HepG2 (cell line): ENCODE results near the gene SLC25A46. TPM values are rescaled to one million over a fixed set of nuclear protein-coding genes. Genes with fewer than 3 reads are reported as not detected.
A peak's percentile ranks its signal among the peaks of the same experiment; 100 is the strongest.

Source experiments
- ARNT2 ChIP-seq: sonication (generic); formaldehyde crosslinking; IDR thresholded peaks from 2 replicates; pipeline ENCODE4 v1.8.0; 2022; ENCODE audit warnings: mild to moderate bottlenecking, low read depth, missing genetic modification reagents, moderate library complexity
- CREM ChIP-seq, 2 experiments: sonication (generic) in 1 of 2; formaldehyde crosslinking in 1 of 2; IDR thresholded peaks; 2 replicates each; pipeline versions ENCODE4 v1.4.0 to v1.6.1; 2016 to 2020; ENCODE audit warnings: antibody characterized with exemption in 1 of 2, mild to moderate bottlenecking in 1 of 2, missing genetic modification reagents in 1 of 2
- ELF4 ChIP-seq: sonication (generic); formaldehyde crosslinking; IDR thresholded peaks from 2 replicates; pipeline ENCODE4 v1.5.0; 2020; ENCODE audit warnings: missing genetic modification reagents, mild to moderate bottlenecking, moderate library complexity, borderline replicate concordance
- GABPA ChIP-seq, 2 experiments: IDR thresholded peaks; 2 replicates each; pipeline ENCODE4 v1.6.1; 2011 to 2016; ENCODE audit warnings: low read depth in 2 of 2, low read length in 1 of 2, missing biosample characterization in 1 of 2, missing genetic modification characterization in 1 of 2
- IRX3 ChIP-seq: sonication (generic); formaldehyde crosslinking; IDR thresholded peaks from 2 replicates; pipeline ENCODE4 v1.8.1; 2023; ENCODE audit warnings: mild to moderate bottlenecking, low read depth, missing genetic modification reagents, borderline replicate concordance
- KLF12 ChIP-seq: sonication (generic); formaldehyde crosslinking; IDR thresholded peaks from 2 replicates; pipeline ENCODE4 v1.4.0; 2020; ENCODE audit warnings: missing genetic modification reagents, borderline replicate concordance
- NONO ChIP-seq, 2 experiments: fragments of 450-650 bp in 1 of 2; sonication (generic) in 1 of 2; formaldehyde crosslinking in 1 of 2; IDR thresholded peaks in 1 of 2; conservative IDR thresholded peaks in 1 of 2; 2 replicates each; pipeline versions ENCODE4 v1.6.1 to v1.8.0; 2017 to 2022; ENCODE audit warnings: mild to moderate bottlenecking in 1 of 2, missing genetic modification reagents in 1 of 2, moderate library complexity in 1 of 2
- SIN3A ChIP-seq: IDR thresholded peaks from 2 replicates; pipeline ENCODE4 v1.6.1; 2011; ENCODE audit warnings: low read depth, mild to moderate bottlenecking, control low read depth, low read length, borderline replicate concordance
- SRSF1 ChIP-seq: fragments of 200-400 bp; formaldehyde crosslinking; optimal IDR thresholded peaks from 2 replicates; pipeline ENCODE3; 2017; ENCODE audit warnings: mild to moderate bottlenecking, low read depth, low read length, moderate library complexity
- TAF1 ChIP-seq: sonication (generic); formaldehyde crosslinking; IDR thresholded peaks from 2 replicates; pipeline ENCODE4 v1.4.0; 2020; ENCODE audit warnings: missing genetic modification reagents
- ZFP36 ChIP-seq: fragments of 150-350 bp; IDR thresholded peaks from 2 replicates; pipeline ENCODE4 v1.6.1; 2018; ENCODE audit warnings: borderline replicate concordance, low read length, low read depth; ENCODE audit not compliant: partially characterized antibody
- ZFP90 ChIP-seq: sonication (generic); formaldehyde crosslinking; IDR thresholded peaks from 2 replicates; pipeline ENCODE4 v1.8.0; 2022; ENCODE audit warnings: missing genetic modification reagents, mild to moderate bottlenecking, inconsistent platforms, borderline replicate concordance
- ZNF160 ChIP-seq: sonication (generic); formaldehyde crosslinking; IDR thresholded peaks from 2 replicates; pipeline ENCODE4 v1.8.0; 2022; ENCODE audit warnings: mild to moderate bottlenecking, inconsistent platforms, missing genetic modification reagents
- ZNF326 ChIP-seq: sonication (generic); formaldehyde crosslinking; IDR thresholded peaks from 2 replicates; pipeline ENCODE4 v1.4.0; 2020; ENCODE audit warnings: missing genetic modification reagents, borderline replicate concordance
- ZNF703 ChIP-seq: sonication (generic); formaldehyde crosslinking; IDR thresholded peaks from 2 replicates; pipeline ENCODE4 v1.5.1; 2020; ENCODE audit warnings: missing genetic modification reagents, mild to moderate bottlenecking, moderate library complexity, borderline replicate concordance
- polyA plus RNA-seq, 8 experiments: library from polyadenylated mRNA; depleted of rRNA in 3 of 8; stranded (reverse) in 7 of 8; unstranded in 1 of 8; fragments of >200 nt; fragmentation: Illumina TruSeq in 4 of 8; extraction: Trizol in 4 of 8; gene quantifications; 2 replicates each; pipeline versions ENCODE4 v1.2.1 to v1.2.3, GENCODE V29; 2011 to 2016; ENCODE audit warnings: low read depth in 4 of 8, missing spikeins in 1 of 8, mixed read lengths in 1 of 8; ENCODE audit not compliant: insufficient read depth in 1 of 8
- total RNA-seq, 5 experiments: library from RNA; depleted of rRNA; stranded (reverse); fragments of >200 nt; fragmentation: Illumina TruSeq; extraction: Trizol; gene quantifications; 2 replicates each; pipeline ENCODE4 v1.2.3, GENCODE V29; 2016; ENCODE audit warnings: low read depth in 1 of 5
- TF ChIP-seq, protein P1 (sequence below): sonication (generic); formaldehyde crosslinking; IDR thresholded peaks from 2 replicates; pipeline ENCODE4 v1.4.0; 2020; ENCODE audit warnings: missing genetic modification reagents
- TF ChIP-seq, protein P2 (sequence below): IDR thresholded peaks from 2 replicates; pipeline ENCODE4 v1.6.1; 2016; ENCODE audit warnings: control low read depth
- TF ChIP-seq, protein P3 (sequence below): IDR thresholded peaks from 2 replicates; pipeline ENCODE4 v1.6.1; 2016; ENCODE audit warnings: missing genetic modification reagents, missing compliant biosample characterization
- TF ChIP-seq, protein P4 (sequence below): sonication (generic); formaldehyde crosslinking; IDR thresholded peaks from 2 replicates; pipeline ENCODE4 v1.5.0; 2020; ENCODE audit warnings: missing genetic modification reagents

The SLC25A46 gene
- total and polyA plus RNA-seq, 2 of the 13 experiments (the other 11 are each of a cell fraction or from before 2014, with no cell fraction given) = 14.2 to 34.6 TPM

DNA sequence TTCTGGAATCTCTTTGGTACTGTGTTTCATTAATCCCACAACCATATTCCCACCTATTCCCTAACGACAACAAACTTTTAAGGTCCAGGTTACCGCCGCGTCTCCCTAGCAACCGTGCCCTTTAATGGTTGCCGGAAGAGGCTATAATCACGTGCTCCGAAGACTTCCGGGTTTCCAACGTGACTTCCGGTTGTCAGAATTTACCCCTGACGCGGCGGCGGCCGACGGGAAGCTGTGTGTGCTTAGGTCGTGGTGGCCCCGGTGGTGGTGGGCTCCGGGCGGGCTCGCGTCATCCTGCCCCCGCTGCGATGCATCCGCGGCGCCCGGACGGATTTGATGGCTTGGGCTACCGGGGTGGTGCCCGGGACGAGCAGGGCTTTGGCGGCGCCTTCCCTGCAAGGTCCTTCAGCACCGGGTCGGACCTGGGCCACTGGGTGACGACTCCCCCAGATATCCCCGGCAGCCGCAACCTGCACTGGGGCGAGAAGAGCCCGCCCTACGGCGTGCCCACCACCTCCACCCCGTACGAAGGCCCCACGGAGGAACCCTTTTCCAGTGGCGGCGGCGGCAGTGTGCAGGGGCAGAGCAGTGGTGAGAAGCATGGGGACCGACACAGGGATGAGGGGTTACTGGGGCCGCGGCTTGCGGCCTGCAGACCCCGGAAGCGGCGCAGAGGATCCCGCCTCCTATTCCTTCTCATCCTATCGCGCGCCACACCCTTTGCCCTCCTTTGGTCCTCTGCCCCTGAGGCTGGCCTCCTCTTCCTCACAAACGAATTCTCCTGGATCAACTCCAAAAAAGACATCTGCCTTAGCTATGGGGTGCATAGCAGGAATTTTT lies at the start of gene SLC25A46 (continued):
- TF ChIP-seq TAF1 = peak; percentile 86
- peak; percentile 94 for TF ChIP-seq ELF4 (CRISPR knock-in tag)
- TF ChIP-seq ZNF160 (CRISPR knock-in tag) = peak; percentile 51; the same call in 1 of the 2 replicates
- TF ChIP-seq, protein P1, sequence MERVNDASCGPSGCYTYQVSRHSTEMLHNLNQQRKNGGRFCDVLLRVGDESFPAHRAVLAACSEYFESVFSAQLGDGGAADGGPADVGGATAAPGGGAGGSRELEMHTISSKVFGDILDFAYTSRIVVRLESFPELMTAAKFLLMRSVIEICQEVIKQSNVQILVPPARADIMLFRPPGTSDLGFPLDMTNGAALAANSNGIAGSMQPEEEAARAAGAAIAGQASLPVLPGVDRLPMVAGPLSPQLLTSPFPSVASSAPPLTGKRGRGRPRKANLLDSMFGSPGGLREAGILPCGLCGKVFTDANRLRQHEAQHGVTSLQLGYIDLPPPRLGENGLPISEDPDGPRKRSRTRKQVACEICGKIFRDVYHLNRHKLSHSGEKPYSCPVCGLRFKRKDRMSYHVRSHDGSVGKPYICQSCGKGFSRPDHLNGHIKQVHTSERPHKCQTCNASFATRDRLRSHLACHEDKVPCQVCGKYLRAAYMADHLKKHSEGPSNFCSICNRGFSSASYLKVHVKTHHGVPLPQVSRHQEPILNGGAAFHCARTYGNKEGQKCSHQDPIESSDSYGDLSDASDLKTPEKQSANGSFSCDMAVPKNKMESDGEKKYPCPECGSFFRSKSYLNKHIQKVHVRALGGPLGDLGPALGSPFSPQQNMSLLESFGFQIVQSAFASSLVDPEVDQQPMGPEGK (CRISPR knock-in tag) = peak; percentile 32; the same call in 1 of the 2 replicates
- no peak for TF ChIP-seq IRX3 (CRISPR knock-in tag)
- TF ChIP-seq CREM (IDR thresholded peaks at IDR 0.05) = peak; percentile 72
- peak; percentile 29; the same call in 1 of the 2 replicates for TF ChIP-seq CREM (CRISPR knock-in tag; IDR thresholded peaks at IDR 0.05)
- TF ChIP-seq ARNT2 (CRISPR knock-in tag) = 0 out of 2 replicates have a peak, but pooled peaks have one; percentile 41
- peak; percentile 83; the same call in 1 of the 2 replicates for TF ChIP-seq SIN3A
- TF ChIP-seq, protein P2, sequence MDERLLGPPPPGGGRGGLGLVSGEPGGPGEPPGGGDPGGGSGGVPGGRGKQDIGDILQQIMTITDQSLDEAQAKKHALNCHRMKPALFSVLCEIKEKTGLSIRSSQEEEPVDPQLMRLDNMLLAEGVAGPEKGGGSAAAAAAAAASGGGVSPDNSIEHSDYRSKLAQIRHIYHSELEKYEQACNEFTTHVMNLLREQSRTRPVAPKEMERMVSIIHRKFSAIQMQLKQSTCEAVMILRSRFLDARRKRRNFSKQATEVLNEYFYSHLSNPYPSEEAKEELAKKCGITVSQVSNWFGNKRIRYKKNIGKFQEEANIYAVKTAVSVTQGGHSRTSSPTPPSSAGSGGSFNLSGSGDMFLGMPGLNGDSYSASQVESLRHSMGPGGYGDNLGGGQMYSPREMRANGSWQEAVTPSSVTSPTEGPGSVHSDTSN (CRISPR knock-in tag) = no peak
- TF ChIP-seq SRSF1 = peak; percentile 80
- TF ChIP-seq, protein P3, sequence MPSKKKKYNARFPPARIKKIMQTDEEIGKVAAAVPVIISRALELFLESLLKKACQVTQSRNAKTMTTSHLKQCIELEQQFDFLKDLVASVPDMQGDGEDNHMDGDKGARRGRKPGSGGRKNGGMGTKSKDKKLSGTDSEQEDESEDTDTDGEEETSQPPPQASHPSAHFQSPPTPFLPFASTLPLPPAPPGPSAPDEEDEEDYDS (CRISPR knock-in tag) = peak; percentile 59
- peak; percentile 83 for TF ChIP-seq GABPA (IDR thresholded peaks at IDR 0.05; ENCODE audit: low read depth, low read length)
- TF ChIP-seq GABPA (CRISPR knock-in tag; IDR thresholded peaks at IDR 0.05; ENCODE audit: low read depth) = peak; percentile 96
- TF ChIP-seq ZFP90 (CRISPR knock-in tag) = 0 out of 2 replicates have a peak, but pooled peaks have one; percentile 38
- TF ChIP-seq ZNF703 = 0 out of 2 replicates have a peak, but pooled peaks have one; percentile 66
- TF ChIP-seq NONO (IDR thresholded peaks at IDR 0.05) = no peak
- TF ChIP-seq NONO (CRISPR knock-in tag; conservative IDR thresholded peaks at IDR 0.05) = no peak; the same call in 1 of the 2 replicates
- TF ChIP-seq ZFP36 = no peak
- TF ChIP-seq KLF12 (CRISPR knock-in tag) = no peak
- TF ChIP-seq, protein P4, sequence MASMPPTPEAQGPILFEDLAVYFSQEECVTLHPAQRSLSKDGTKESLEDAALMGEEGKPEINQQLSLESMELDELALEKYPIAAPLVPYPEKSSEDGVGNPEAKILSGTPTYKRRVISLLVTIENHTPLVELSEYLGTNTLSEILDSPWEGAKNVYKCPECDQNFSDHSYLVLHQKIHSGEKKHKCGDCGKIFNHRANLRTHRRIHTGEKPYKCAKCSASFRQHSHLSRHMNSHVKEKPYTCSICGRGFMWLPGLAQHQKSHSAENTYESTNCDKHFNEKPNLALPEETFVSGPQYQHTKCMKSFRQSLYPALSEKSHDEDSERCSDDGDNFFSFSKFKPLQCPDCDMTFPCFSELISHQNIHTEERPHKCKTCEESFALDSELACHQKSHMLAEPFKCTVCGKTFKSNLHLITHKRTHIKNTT (CRISPR knock-in tag) = no peak
- no peak for TF ChIP-seq ZNF326 (CRISPR knock-in tag)
